ENCODE results near the gene SAMD10.
"Not testable (repeated sequence)": the region's sequence is repeated elsewhere in the genome, so short reads cannot be mapped to it uniquely, and the experiment has no call there.

The SAMD10 gene

GRCh38 chr20:64022671-64023360 lies 43.4 kb upstream of the SAMD10 start:
- TF ChIP-seq CTCF (IDR thresholded peaks at IDR 0.05; ENCODE audit: low read depth, low read length) = no peak
- no peak overlapping the region for H3K4me3 ChIP-seq (ENCODE audit: low read depth, low read length)

- H3K4me3 ChIP-seq (ENCODE audit: low read depth, low read length) = no peak overlapping the region
- no peak for TF ChIP-seq CTCF (IDR thresholded peaks at IDR 0.05; ENCODE audit: low read depth, low read length)
Observed at GRCh38 chr20:64021124-64021975, 41.9 kb upstream of the SAMD10 start.

GRCh38 chr20:64015635-64016034 lies 36.2 kb upstream of the SAMD10 start:
- TF ChIP-seq CTCF (IDR thresholded peaks at IDR 0.05; ENCODE audit: low read depth, low read length) = no peak
- H3K4me3 ChIP-seq (ENCODE audit: low read depth, low read length) = no peak overlapping the region

- H3K4me3 ChIP-seq (ENCODE audit: low read depth, low read length) = not testable (repeated sequence)
Observed at GRCh38 chr20:64012385-64013154, 33.1 kb upstream of the SAMD10 start.

GRCh38 chr20:64011366-64011779 lies 31.9 kb upstream of the SAMD10 start:
- TF ChIP-seq CTCF (IDR thresholded peaks at IDR 0.05; ENCODE audit: low read depth, low read length) = no peak
- H3K4me3 ChIP-seq (ENCODE audit: low read depth, low read length) = no peak overlapping the region

- H3K4me3 ChIP-seq (ENCODE audit: low read depth, low read length) = no peak overlapping the region
- TF ChIP-seq CTCF (IDR thresholded peaks at IDR 0.05; ENCODE audit: low read depth, low read length) = no peak
Observed at GRCh38 chr20:64010711-64011237, 31.3 kb upstream of the SAMD10 start.

- TF ChIP-seq CTCF (IDR thresholded peaks at IDR 0.05; ENCODE audit: low read depth, low read length) = no peak
- no peak overlapping the region for H3K4me3 ChIP-seq (ENCODE audit: low read depth, low read length)
Observed at GRCh38 chr20:64009811-64010387, 30.5 kb upstream of the SAMD10 start.

All from WI38 (cell line).